H1 (cell line): ENCODE data around the gene ZNF350.

Source experiments
- EP300 ChIP-seq, 2 experiments: IDR thresholded peaks; 1 replicate in 1 of 2; 2 replicates in 1 of 2; pipeline ENCODE4 v1.6.1; 2011 to 2012; ENCODE audit warnings: low read depth in 2 of 2, low read length in 2 of 2, mild to moderate bottlenecking in 2 of 2, borderline replicate concordance in 1 of 2, inconsistent platforms in 1 of 2, moderate library complexity in 1 of 2
- EZH2 ChIP-seq: fragments of 200-600 bp; sonication (generic); IDR thresholded peaks from 2 replicates; pipeline ENCODE4 v1.7.1; 2012; ENCODE audit warnings: low read depth, mild to moderate bottlenecking, moderate library complexity, low read length, inconsistent platforms; ENCODE audit not compliant: severe bottlenecking
- MAFK ChIP-seq: IDR thresholded peaks from 2 replicates; pipeline ENCODE4 v1.6.1; 2012; ENCODE audit warnings: low read depth, mild to moderate bottlenecking, improper control_type of control experiment, low read length
- POLR2A ChIP-seq, 2 experiments: IDR thresholded peaks; 1 replicate in 1 of 2; 2 replicates in 1 of 2; pipeline ENCODE4 v1.6.1; 2011; ENCODE audit warnings: low read depth in 2 of 2, low read length in 2 of 2, mild to moderate bottlenecking in 2 of 2; ENCODE audit errors: control extremely low read depth in 1 of 2
- RAD21 ChIP-seq, 2 experiments: IDR thresholded peaks in 1 of 2; conservative IDR thresholded peaks in 1 of 2; 2 replicates each; pipeline ENCODE4 v1.6.1; 2011; ENCODE audit warnings: low read depth in 2 of 2, low read length in 2 of 2, improper control_type of control experiment in 1 of 2, inconsistent platforms in 1 of 2, mild to moderate bottlenecking in 1 of 2, moderate library complexity in 1 of 2
- TCF12 ChIP-seq: IDR thresholded peaks from 2 replicates; pipeline ENCODE4 v1.6.1; 2011; ENCODE audit warnings: low read depth, mild to moderate bottlenecking, low read length
- TF ChIP-seq, protein P1 (sequence below), 3 experiments: IDR thresholded peaks; 1 replicate in 2 of 3; 2 replicates in 1 of 3; pipeline versions ENCODE4 v1.5.1 to v1.6.1; 2011; ENCODE audit warnings: low read length in 3 of 3, mild to moderate bottlenecking in 3 of 3, inconsistent platforms in 2 of 3, low read depth in 1 of 3, moderate library complexity in 1 of 3; ENCODE audit not compliant: insufficient read depth in 1 of 3; ENCODE audit errors: control extremely low read depth in 1 of 3

DNA sequence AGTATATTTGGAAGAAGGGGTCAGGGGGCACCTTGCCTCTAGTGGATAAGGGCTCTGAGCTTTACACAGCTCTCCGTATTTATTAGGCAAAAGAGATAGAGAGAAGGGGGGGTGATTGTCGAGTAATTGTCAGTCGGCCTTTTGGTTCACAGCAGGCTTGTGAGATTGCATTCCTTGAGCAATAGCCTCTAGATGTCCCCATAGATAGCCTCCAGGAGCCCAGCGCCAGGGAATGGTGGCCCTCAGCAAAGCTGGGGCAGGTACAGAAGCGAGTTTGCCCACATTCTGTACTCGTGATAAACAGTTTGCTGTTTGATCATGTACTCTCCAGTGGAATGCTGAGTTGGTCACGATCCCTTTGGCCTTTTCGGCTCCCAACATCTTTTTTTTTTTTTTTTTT, 54.7 kb downstream of the ZNF350 start:
- TF ChIP-seq, protein P1, sequence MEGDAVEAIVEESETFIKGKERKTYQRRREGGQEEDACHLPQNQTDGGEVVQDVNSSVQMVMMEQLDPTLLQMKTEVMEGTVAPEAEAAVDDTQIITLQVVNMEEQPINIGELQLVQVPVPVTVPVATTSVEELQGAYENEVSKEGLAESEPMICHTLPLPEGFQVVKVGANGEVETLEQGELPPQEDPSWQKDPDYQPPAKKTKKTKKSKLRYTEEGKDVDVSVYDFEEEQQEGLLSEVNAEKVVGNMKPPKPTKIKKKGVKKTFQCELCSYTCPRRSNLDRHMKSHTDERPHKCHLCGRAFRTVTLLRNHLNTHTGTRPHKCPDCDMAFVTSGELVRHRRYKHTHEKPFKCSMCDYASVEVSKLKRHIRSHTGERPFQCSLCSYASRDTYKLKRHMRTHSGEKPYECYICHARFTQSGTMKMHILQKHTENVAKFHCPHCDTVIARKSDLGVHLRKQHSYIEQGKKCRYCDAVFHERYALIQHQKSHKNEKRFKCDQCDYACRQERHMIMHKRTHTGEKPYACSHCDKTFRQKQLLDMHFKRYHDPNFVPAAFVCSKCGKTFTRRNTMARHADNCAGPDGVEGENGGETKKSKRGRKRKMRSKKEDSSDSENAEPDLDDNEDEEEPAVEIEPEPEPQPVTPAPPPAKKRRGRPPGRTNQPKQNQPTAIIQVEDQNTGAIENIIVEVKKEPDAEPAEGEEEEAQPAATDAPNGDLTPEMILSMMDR (IDR thresholded peaks at IDR 0.05; ENCODE audit: control extremely low read depth in 1 of 3, insufficient read depth in 1 of 3, low read depth in 1 of 3, low read length in 3 of 3): no peak
- no peak for TF ChIP-seq POLR2A (IDR thresholded peaks at IDR 0.05; ENCODE audit: control extremely low read depth in 1 of 2, low read depth in 2 of 2, low read length in 2 of 2)
- TF ChIP-seq TCF12: no peak
- no peak for TF ChIP-seq EZH2
- TF ChIP-seq EP300 (IDR thresholded peaks at IDR 0.05; ENCODE audit: borderline replicate concordance in 1 of 2, low read depth in 2 of 2, low read length in 2 of 2): no peak
- TF ChIP-seq RAD21 (IDR thresholded peaks at IDR 0.05 in 1 of 2, conservative IDR thresholded peaks at IDR 0.05 in 1 of 2; ENCODE audit: low read depth in 2 of 2, low read length in 2 of 2): no peak; a peak in 1 of 4 replicates
- TF ChIP-seq MAFK: no peak
